BJ (cell line): ENCODE measurements around the gene SLC35A2. TPM values are rescaled to one million over a fixed set of nuclear protein-coding genes. Genes with fewer than 3 reads are reported as not detected.

ENCODE experiments used
- CTCF ChIA-PET: fragments of 350-600 bp; formaldehyde crosslinking; extraction: SDS; loops from one replicate; lab custom pipeline; 2021; ENCODE audit warnings: antibody characterized with exemption, inconsistent platforms; lab: Yijun Ruan, JAX
- POLR2A ChIA-PET: fragments of 300-600 bp; sonication (Branson Sonifier 250); formaldehyde crosslinking; extraction: SDS; loops from one replicate; lab custom pipeline; 2021; ENCODE audit warnings: antibody characterized with exemption; lab: Charles Lee
- DNase-seq: peaks from one replicate; pipeline ENCODE4 v3.0.0-alpha.2; 2011; ENCODE audit warnings: low read depth
- H3K27me3 ChIP-seq: 2 replicates; pipeline ENCODE4 v1.6.0; 2011; ENCODE audit warnings: low read length; ENCODE audit not compliant: control insufficient read depth, insufficient read depth
- H3K36me3 ChIP-seq: 2 replicates; pipeline ENCODE4 v1.5.1; 2011; ENCODE audit warnings: low read length; ENCODE audit not compliant: control insufficient read depth, insufficient read depth
- H3K4me3 ChIP-seq: 2 replicates; pipeline ENCODE4 v1.5.1; 2011; ENCODE audit warnings: low read depth, mild to moderate bottlenecking, control low read depth, low read length
- CTCF ChIP-seq: IDR thresholded peaks from 2 replicates; pipeline ENCODE4 v1.5.1; 2011; ENCODE audit warnings: low read depth, mild to moderate bottlenecking, control low read depth, inconsistent platforms, low read length, moderate library complexity; ENCODE audit not compliant: insufficient read depth
- polyA plus RNA-seq: library from polyadenylated mRNA; depleted of rRNA; stranded (reverse); fragments of >200 nt; gene quantifications from 2 replicates; pipeline ENCODE4 v1.2.3, GENCODE V29; 2011

The SLC35A2 gene
- polyA plus RNA-seq, 1 experiment: 69.3 TPM

- ChIA-PET CTCF (no interaction called here), POLR2A (no interaction called here)
- Histone ChIP-seq H3K4me3 (no peak overlapping the region), H3K36me3 (peaks cover 3% of the 10 kb centered on the region), H3K27me3 (no peaks in the 10 kb centered on the region)
- no peak for TF ChIP-seq CTCF
- no peak for DNase-seq
Observed at GRCh38 chrX:48908600-48908999, 2.8 kb downstream of the SLC35A2 start.

- DNase-seq: no peak
- no peak overlapping the region for H3K4me3 ChIP-seq
- peaks cover 11% of the 10 kb centered on the region for H3K36me3 ChIP-seq
- no peaks in the 10 kb centered on the region for H3K27me3 ChIP-seq
- POLR2A ChIA-PET: no interaction called here
- CTCF ChIA-PET: interaction anchor here (1.9 kb wide), 1 partner anchor 11 kb away, joined by 7 read pairs; no protein-coding TSS in a partner anchor
- TF ChIP-seq CTCF: no peak
Observed at GRCh38 chrX:48905090-48905790, 6.2 kb downstream of the SLC35A2 start.

- DNase-seq: no peak
- Histone ChIP-seq H3K4me3 (no peak overlapping the region), H3K36me3 (peaks cover 11% of the 10 kb centered on the region), H3K27me3 (no peaks in the 10 kb centered on the region)
- POLR2A ChIA-PET: no interaction called here
- CTCF ChIA-PET: interaction anchor here (1.0 kb wide), 1 partner anchor 110 kb away, joined by 3 read pairs; no protein-coding TSS in a partner anchor
- TF ChIP-seq CTCF: no peak
Observed at GRCh38 chrX:48904626-48905025, 6.8 kb downstream of the SLC35A2 start.

GRCh38 chrX:48904180-48904579, 7.3 kb downstream of the SLC35A2 start:
- no peak overlapping the region for H3K4me3 ChIP-seq
- TF ChIP-seq CTCF: no peak
- CTCF ChIA-PET: interaction anchor here (1.0 kb wide), 1 partner anchor 109 kb away, joined by 3 read pairs; no protein-coding TSS in a partner anchor
- no peak for DNase-seq
- no peaks in the 10 kb centered on the region for H3K27me3 ChIP-seq
- POLR2A ChIA-PET: no interaction called here
- peaks cover 10% of the 10 kb centered on the region for H3K36me3 ChIP-seq

GRCh38 chrX:48903290-48903689, 8.2 kb downstream of the SLC35A2 start:
- Histone ChIP-seq H3K36me3 (peaks cover 10% of the 10 kb centered on the region), H3K27me3 (no peaks in the 10 kb centered on the region), H3K4me3 (no peak overlapping the region)
- no peak for TF ChIP-seq CTCF
- no peak for DNase-seq
- ChIA-PET CTCF (interaction anchor here (1.0 kb wide), 1 partner anchor 109 kb away, joined by 3 read pairs; no protein-coding TSS in a partner anchor), POLR2A (no interaction called here)
